H1 (cell line): ENCODE results near the gene MAP1LC3A. TPM values are rescaled to one million over a fixed set of nuclear protein-coding genes. Genes with fewer than 3 reads are reported as not detected.

ENCODE experiments used
- KDM1A ChIP-seq: fragments of 200-600, 300-600 bp; sonication (generic); IDR thresholded peaks from 2 replicates; pipeline ENCODE4 v1.7.1; 2016; ENCODE audit warnings: mild to moderate bottlenecking, low read length, borderline replicate concordance
- polyA plus RNA-seq, 7 experiments: library from polyadenylated mRNA; depleted of rRNA in 3 of 7; stranded (reverse) in 5 of 7; unstranded in 2 of 7; fragments of >200 nt in 5 of 7; fragments of 200-250 nt in 2 of 7; gene quantifications; 1 replicate in 5 of 7; 2 replicates in 1 of 7; 4 replicates in 1 of 7; pipeline versions ENCODE4 v1.2.1 to v1.2.3, GENCODE V29; 2011 to 2013; ENCODE audit warnings: missing spikeins in 2 of 7, mixed read lengths in 2 of 7
- total RNA-seq: library from RNA; stranded (reverse); fragmentation: NEBNext Ultra II Directional; extraction: Animal tissue kit (Norgen Biotek cat#: 25700); gene quantifications from 2 replicates; pipeline ENCODE4 v1.2.1, GENCODE V29; 2021

Gene MAP1LC3A
- total and polyA plus RNA-seq, 2 of the 8 experiments (the other 6 are each of a cell fraction or from before 2014, with no cell fraction given) = 5.0 to 6.1 TPM

GRCh38 chr20:34528921-34529297, 29.6 kb upstream of the MAP1LC3A start (continued):
- no peak for TF ChIP-seq KDM1A
